GM23338 (cell line): ENCODE measurements around the gene GNB1L.

Experiments
- CREB1 ChIP-seq: fragments of 250-450 bp; sonication (Bioruptor Pico); IDR thresholded peaks from 2 replicates; pipeline ENCODE4 v1.5.0; 2020; ENCODE audit warnings: low read depth, mild to moderate bottlenecking, moderate library complexity
- EZH2 ChIP-seq: fragments of 200-600 bp; sonication (generic); IDR thresholded peaks from one replicate; pipeline ENCODE4 v1.8.0; 2017; ENCODE audit warnings: antibody characterized with exemption, mild to moderate bottlenecking, low read depth; ENCODE audit not compliant: unreplicated experiment
- EZH2phosphoT487 ChIP-seq: fragments of 200-600 bp; sonication (generic); IDR thresholded peaks from one replicate; pipeline ENCODE4 v1.8.1; 2018; ENCODE audit warnings: antibody characterized with exemption; ENCODE audit not compliant: unreplicated experiment
- JUNB ChIP-seq: IDR thresholded peaks from one replicate; pipeline ENCODE4 v1.6.1; 2016; ENCODE audit warnings: antibody characterized with exemption; ENCODE audit not compliant: unreplicated experiment
- NANOG ChIP-seq: IDR thresholded peaks from 2 replicates; pipeline ENCODE4 v1.6.1; 2016; ENCODE audit warnings: antibody characterized with exemption, borderline replicate concordance
- POLR2AphosphoS5 ChIP-seq: IDR thresholded peaks from 2 replicates; pipeline ENCODE4 v1.6.1; 2016; ENCODE audit warnings: antibody characterized with exemption, low read depth
- STAT1 ChIP-seq: IDR thresholded peaks from one replicate; pipeline ENCODE4 v1.6.1; 2016; ENCODE audit warnings: antibody characterized with exemption; ENCODE audit not compliant: unreplicated experiment
- ZNF331 ChIP-seq: fragments of 250-450 bp; sonication (Bioruptor Pico); IDR thresholded peaks from 2 replicates; pipeline ENCODE4 v1.5.0; 2020; ENCODE audit warnings: low read depth, mild to moderate bottlenecking, moderate library complexity
- TF ChIP-seq, protein P1 (sequence below), 2 experiments: fragments of 200-600 bp in 1 of 2; sonication (generic) in 1 of 2; conservative IDR thresholded peaks; 2 replicates each; pipeline versions ENCODE4 v1.5.1 to v1.6.1; 2016 to 2017; ENCODE audit warnings: antibody characterized with exemption in 2 of 2, low read depth in 2 of 2, mild to moderate bottlenecking in 2 of 2, moderate library complexity in 1 of 2
- TF ChIP-seq, protein P2 (sequence below): IDR thresholded peaks from one replicate; pipeline ENCODE4 v1.6.1; 2018; ENCODE audit warnings: antibody characterized with exemption; ENCODE audit not compliant: unreplicated experiment
- TF ChIP-seq, protein P3 (sequence below): IDR thresholded peaks from 2 replicates; pipeline ENCODE4 v1.6.1; 2016; ENCODE audit warnings: antibody characterized with exemption

DNA sequence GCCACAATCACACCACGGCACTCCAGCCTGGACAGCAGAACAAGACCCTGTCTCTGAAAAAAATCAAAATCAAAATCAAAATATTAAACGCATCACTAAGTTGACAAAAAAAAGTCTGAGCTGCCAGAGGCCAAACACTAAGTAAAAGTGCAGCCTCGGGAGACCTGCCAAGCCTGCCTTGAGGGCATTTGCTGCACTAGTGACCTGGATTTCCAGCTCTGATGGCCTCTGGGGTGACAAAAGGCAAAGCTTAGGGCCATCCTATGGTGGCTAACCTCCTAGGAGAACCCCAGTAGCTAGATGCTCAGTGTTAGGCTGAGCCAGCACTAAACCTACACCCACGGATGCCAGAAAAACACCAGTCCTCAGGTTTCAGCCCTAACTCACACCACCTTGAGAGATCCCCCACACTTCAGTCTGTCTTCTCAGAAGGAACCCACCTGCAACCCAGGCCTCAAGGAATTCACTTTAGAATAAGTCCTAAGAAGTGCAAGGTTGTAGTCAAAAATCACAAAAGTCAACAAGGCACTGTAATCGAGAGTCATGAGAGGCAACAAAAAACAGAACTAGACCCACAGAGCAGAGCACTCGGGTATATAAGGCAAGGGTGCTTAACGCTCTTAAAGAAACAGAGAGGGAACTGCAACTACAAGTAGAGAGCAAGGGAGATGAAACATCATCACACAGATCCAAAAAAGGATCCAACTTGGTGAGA, 28.6 kb downstream of the GNB1L start:
- TF ChIP-seq, protein P1, sequence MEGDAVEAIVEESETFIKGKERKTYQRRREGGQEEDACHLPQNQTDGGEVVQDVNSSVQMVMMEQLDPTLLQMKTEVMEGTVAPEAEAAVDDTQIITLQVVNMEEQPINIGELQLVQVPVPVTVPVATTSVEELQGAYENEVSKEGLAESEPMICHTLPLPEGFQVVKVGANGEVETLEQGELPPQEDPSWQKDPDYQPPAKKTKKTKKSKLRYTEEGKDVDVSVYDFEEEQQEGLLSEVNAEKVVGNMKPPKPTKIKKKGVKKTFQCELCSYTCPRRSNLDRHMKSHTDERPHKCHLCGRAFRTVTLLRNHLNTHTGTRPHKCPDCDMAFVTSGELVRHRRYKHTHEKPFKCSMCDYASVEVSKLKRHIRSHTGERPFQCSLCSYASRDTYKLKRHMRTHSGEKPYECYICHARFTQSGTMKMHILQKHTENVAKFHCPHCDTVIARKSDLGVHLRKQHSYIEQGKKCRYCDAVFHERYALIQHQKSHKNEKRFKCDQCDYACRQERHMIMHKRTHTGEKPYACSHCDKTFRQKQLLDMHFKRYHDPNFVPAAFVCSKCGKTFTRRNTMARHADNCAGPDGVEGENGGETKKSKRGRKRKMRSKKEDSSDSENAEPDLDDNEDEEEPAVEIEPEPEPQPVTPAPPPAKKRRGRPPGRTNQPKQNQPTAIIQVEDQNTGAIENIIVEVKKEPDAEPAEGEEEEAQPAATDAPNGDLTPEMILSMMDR (conservative IDR thresholded peaks at IDR 0.05; ENCODE audit: low read depth in 2 of 2) = no peak
- TF ChIP-seq EZH2 = no peak
- no peak for TF ChIP-seq STAT1
- TF ChIP-seq ZNF331 (CRISPR knock-in tag) = no peak
- TF ChIP-seq, protein P2, sequence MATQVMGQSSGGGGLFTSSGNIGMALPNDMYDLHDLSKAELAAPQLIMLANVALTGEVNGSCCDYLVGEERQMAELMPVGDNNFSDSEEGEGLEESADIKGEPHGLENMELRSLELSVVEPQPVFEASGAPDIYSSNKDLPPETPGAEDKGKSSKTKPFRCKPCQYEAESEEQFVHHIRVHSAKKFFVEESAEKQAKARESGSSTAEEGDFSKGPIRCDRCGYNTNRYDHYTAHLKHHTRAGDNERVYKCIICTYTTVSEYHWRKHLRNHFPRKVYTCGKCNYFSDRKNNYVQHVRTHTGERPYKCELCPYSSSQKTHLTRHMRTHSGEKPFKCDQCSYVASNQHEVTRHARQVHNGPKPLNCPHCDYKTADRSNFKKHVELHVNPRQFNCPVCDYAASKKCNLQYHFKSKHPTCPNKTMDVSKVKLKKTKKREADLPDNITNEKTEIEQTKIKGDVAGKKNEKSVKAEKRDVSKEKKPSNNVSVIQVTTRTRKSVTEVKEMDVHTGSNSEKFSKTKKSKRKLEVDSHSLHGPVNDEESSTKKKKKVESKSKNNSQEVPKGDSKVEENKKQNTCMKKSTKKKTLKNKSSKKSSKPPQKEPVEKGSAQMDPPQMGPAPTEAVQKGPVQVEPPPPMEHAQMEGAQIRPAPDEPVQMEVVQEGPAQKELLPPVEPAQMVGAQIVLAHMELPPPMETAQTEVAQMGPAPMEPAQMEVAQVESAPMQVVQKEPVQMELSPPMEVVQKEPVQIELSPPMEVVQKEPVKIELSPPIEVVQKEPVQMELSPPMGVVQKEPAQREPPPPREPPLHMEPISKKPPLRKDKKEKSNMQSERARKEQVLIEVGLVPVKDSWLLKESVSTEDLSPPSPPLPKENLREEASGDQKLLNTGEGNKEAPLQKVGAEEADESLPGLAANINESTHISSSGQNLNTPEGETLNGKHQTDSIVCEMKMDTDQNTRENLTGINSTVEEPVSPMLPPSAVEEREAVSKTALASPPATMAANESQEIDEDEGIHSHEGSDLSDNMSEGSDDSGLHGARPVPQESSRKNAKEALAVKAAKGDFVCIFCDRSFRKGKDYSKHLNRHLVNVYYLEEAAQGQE = no peak
- TF ChIP-seq EZH2phosphoT487 = no peak
- TF ChIP-seq POLR2AphosphoS5 = no peak
- TF ChIP-seq CREB1 (CRISPR knock-in tag) = no peak
- TF ChIP-seq, protein P3, sequence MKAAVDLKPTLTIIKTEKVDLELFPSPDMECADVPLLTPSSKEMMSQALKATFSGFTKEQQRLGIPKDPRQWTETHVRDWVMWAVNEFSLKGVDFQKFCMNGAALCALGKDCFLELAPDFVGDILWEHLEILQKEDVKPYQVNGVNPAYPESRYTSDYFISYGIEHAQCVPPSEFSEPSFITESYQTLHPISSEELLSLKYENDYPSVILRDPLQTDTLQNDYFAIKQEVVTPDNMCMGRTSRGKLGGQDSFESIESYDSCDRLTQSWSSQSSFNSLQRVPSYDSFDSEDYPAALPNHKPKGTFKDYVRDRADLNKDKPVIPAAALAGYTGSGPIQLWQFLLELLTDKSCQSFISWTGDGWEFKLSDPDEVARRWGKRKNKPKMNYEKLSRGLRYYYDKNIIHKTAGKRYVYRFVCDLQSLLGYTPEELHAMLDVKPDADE = no peak
- no peak for TF ChIP-seq JUNB
- TF ChIP-seq NANOG = no peak
